ENCODE measurements around the gene GABRG3. TPM values are rescaled to one million over a fixed set of nuclear protein-coding genes. Genes with fewer than 3 reads are reported as not detected.

GABRG3 gene
- total RNA-seq, 3 donors from 2014 or later: 0.15 to 0.33 TPM; not detected in 1

DNA sequence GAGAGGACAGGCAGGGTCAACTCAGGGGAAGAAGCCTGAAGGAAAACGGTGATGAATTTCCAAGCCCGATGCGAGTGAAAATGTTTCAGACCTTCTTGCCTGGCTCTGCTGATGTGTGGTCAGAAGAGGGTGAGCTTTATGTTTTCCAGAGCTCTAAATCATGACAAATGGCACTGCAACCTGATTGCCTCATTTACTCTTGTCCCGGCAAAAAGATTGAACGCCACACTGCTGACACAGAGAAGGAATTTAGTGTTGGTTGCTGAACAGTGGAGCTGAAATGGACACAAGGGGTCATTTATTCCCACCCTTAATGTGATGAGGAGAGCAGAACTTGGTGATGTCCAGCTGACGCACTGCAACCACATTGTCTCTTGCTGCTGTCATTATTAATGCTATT is 36.1 kb upstream of the GABRG3 start:
- Histone ChIP-seq H3K27ac (no peak overlapping the region), H3K4me1 (no peaks in the 10 kb centered on the region), H3K4me3 (no peak overlapping the region), H3K36me3 (no peaks in the 10 kb centered on the region), H3K27me3 (no peaks in the 10 kb centered on the region), H3K9me3 (no peaks in the 10 kb centered on the region)
- intact Hi-C loops (cut with DNase I; ENCODE audit: low total_unique reads): no loop called here
- DNase-seq (ENCODE audit: low spot score in 2 of 2): no peak
- TF ChIP-seq, protein P1, sequence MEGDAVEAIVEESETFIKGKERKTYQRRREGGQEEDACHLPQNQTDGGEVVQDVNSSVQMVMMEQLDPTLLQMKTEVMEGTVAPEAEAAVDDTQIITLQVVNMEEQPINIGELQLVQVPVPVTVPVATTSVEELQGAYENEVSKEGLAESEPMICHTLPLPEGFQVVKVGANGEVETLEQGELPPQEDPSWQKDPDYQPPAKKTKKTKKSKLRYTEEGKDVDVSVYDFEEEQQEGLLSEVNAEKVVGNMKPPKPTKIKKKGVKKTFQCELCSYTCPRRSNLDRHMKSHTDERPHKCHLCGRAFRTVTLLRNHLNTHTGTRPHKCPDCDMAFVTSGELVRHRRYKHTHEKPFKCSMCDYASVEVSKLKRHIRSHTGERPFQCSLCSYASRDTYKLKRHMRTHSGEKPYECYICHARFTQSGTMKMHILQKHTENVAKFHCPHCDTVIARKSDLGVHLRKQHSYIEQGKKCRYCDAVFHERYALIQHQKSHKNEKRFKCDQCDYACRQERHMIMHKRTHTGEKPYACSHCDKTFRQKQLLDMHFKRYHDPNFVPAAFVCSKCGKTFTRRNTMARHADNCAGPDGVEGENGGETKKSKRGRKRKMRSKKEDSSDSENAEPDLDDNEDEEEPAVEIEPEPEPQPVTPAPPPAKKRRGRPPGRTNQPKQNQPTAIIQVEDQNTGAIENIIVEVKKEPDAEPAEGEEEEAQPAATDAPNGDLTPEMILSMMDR (IDR thresholded peaks at IDR 0.05): no peak
- no peak for TF ChIP-seq POLR2A (IDR thresholded peaks at IDR 0.05)
- no peak for TF ChIP-seq POLR2AphosphoS5 (IDR thresholded peaks at IDR 0.05)

DNA sequence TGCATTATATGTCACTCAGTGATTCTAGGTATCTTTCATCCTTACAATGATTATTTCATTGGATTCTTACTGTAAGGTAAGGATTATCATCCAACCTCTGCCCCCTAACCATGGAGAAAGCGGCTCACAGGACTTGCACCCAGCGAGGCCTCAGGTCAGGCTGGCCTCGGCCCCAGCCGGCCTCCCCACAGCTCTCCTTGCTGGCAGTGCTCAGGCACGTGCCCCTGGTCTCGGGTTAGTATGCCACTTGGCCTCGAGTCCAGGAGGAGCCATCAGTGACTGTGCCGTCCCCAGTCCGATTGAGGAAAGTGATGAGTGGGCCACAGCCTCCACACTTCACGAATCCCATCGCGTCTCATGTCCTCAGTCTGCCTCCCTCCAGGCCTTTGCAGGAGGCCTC is 35.7 kb upstream of the GABRG3 start:
- Histone ChIP-seq H3K27ac (no peak overlapping the region), H3K27me3 (no peaks in the 10 kb centered on the region), H3K4me1 (no peaks in the 10 kb centered on the region), H3K4me3 (no peak overlapping the region), H3K36me3 (no peaks in the 10 kb centered on the region), H3K9me3 (no peaks in the 10 kb centered on the region)
- TF ChIP-seq POLR2A (IDR thresholded peaks at IDR 0.05): no peak
- TF ChIP-seq POLR2AphosphoS5 (IDR thresholded peaks at IDR 0.05): no peak
- TF ChIP-seq, protein P1 (IDR thresholded peaks at IDR 0.05): no peak
- intact Hi-C loops (cut with DNase I; ENCODE audit: low total_unique reads): no loop called here
- no peak for DNase-seq (ENCODE audit: low spot score in 2 of 2)

DNA sequence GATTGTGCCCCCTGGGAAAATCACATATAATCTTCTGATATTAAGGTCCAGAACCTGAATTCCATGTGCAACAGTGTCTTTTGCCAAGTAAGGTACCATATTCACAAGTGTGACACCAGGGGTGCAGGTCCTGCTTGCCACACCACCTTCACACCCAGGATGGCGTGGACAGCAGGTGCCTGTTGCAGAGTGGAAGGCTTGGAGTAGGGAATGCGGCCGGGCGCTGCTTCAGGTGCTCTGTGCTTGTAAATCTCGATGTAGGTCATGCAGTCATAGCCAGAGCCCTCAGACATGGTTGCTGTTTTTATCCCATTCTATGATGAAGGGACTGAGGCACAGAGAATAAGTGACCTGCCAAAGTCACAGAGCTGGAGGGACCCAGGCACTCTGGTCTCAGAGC is 34.5 kb upstream of the GABRG3 start:
- no peak for DNase-seq (ENCODE audit: low spot score in 2 of 2)
- intact Hi-C loops (cut with DNase I; ENCODE audit: low total_unique reads): no loop called here
- no peaks in the 10 kb centered on the region for H3K4me1 ChIP-seq
- H3K27ac ChIP-seq: no peak overlapping the region
- no peaks in the 10 kb centered on the region for H3K36me3 ChIP-seq
- H3K4me3 ChIP-seq: no peak overlapping the region
- TF ChIP-seq, protein P1 (IDR thresholded peaks at IDR 0.05): no peak
- TF ChIP-seq POLR2A (IDR thresholded peaks at IDR 0.05) (no peak), POLR2AphosphoS5 (IDR thresholded peaks at IDR 0.05) (no peak)
- no peaks in the 10 kb centered on the region for H3K27me3 ChIP-seq
- H3K9me3 ChIP-seq: no peaks in the 10 kb centered on the region

DNA sequence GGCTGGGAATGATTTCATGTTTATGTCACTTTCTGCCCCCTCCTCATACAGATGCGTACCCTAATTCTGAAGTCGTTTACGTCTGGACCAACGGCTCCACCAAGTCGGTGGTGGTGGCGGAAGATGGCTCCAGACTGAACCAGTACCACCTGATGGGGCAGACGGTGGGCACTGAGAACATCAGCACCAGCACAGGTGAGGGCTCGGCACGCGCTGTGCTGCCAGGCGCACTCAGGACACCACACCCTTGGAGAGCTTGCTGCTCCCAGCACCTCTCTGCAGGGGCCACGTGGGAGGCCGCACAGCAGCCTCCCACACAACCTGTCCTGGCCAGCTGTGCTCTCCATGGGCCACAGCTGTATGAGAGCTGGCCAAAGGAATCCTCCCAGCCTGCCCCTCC is 33.8 kb upstream of the GABRG3 start:
- Histone ChIP-seq H3K27me3 (no peaks in the 10 kb centered on the region), H3K9me3 (no peaks in the 10 kb centered on the region), H3K27ac (no peak overlapping the region), H3K36me3 (no peaks in the 10 kb centered on the region), H3K4me1 (no peaks in the 10 kb centered on the region), H3K4me3 (no peak overlapping the region)
- no peak for DNase-seq (ENCODE audit: low spot score in 2 of 2)
- intact Hi-C loops (cut with DNase I; ENCODE audit: low total_unique reads): no loop called here
- no peak for TF ChIP-seq POLR2A (IDR thresholded peaks at IDR 0.05)
- TF ChIP-seq, protein P1 (IDR thresholded peaks at IDR 0.05): no peak
- no peak for TF ChIP-seq POLR2AphosphoS5 (IDR thresholded peaks at IDR 0.05)

DNA sequence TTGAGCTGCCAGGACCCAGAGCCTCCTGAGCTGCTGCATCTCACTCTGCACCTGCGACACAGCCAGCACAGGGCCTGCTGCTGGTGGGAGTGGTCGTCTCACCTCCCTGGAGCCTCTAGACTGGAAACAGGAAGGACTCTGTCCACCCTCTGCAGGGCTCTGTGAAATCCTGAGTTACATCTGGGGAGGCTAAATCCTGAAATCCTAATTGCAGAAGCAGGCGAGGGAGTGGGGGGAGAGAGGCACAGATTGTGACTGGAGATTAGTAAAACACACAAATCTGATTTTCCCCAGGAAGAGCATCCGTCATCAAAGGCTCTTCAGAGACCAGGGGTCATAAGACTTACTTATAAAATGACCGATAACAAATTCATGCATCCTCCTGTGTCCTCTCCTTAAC is 31.6 kb upstream of the GABRG3 start:
- Histone ChIP-seq H3K36me3 (no peaks in the 10 kb centered on the region), H3K27ac (no peak overlapping the region), H3K9me3 (no peaks in the 10 kb centered on the region), H3K4me3 (no peak overlapping the region), H3K4me1 (no peaks in the 10 kb centered on the region), H3K27me3 (no peaks in the 10 kb centered on the region)
- intact Hi-C loops (cut with DNase I; ENCODE audit: low total_unique reads): no loop called here
- no peak for DNase-seq (ENCODE audit: low spot score in 2 of 2)
- no peak for TF ChIP-seq POLR2AphosphoS5 (IDR thresholded peaks at IDR 0.05)
- no peak for TF ChIP-seq POLR2A (IDR thresholded peaks at IDR 0.05)
- TF ChIP-seq, protein P1 (IDR thresholded peaks at IDR 0.05): no peak

All from breast epithelium (tissue), 4 donors.